ENCODE measurements around the gene MED9.

MED9 gene

DNA sequence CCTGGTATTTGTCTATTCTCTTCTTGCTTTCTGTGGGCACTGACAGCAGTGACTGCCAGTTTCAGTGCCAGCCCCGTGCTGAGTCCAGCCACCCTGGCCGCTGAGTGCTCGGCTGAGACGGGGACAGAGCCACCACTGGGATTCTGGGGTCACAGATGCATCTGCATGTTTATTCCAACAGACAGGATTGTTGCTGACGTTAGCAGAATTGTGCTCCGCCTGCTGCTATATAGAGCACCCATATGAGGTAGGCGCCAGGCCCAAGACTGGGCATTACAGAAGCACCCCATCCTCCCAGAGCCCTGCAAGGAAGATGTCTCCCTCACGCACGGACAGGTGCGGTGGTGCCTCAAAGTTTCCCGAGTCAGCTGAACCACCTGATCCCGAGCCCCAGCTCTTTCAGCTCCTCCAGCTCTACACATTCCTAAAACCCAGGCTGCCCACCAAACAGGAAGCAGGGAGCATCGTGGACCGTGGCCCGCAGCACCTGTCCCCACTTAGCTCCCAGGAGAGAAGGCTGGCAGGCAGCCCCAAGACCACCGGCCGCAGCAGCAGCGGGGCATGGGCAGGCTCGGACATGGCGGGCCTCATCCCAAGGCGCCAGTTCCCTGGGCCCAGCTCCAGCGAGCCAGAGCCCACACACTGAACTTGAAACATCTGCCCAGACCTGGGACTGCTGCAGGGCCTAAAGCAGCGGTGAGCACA is 64.3 kb downstream of the MED9 start:
- no peak for DNase-seq

DNA sequence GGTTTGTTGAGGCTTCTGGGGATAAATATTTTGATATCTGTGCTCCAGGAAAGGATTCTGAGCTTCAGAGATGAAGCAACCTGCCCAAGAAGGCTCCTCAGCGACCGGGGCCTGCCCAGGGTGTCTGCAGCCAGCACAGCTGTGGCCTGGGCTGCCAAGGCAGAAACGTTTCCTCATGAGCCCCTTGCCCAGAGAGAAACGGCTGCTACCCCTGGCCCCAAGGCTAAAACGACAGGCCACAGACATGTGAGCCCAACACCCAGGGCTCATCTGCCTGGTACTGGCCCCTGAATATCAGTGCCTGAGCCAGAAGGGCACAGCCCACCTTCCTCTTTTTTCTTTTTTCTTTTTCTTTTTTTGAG is 64.8 kb downstream of the MED9 start:
- no peak for DNase-seq
